ENCODE data around the gene KCNMA1.

The KCNMA1 gene

DNA sequence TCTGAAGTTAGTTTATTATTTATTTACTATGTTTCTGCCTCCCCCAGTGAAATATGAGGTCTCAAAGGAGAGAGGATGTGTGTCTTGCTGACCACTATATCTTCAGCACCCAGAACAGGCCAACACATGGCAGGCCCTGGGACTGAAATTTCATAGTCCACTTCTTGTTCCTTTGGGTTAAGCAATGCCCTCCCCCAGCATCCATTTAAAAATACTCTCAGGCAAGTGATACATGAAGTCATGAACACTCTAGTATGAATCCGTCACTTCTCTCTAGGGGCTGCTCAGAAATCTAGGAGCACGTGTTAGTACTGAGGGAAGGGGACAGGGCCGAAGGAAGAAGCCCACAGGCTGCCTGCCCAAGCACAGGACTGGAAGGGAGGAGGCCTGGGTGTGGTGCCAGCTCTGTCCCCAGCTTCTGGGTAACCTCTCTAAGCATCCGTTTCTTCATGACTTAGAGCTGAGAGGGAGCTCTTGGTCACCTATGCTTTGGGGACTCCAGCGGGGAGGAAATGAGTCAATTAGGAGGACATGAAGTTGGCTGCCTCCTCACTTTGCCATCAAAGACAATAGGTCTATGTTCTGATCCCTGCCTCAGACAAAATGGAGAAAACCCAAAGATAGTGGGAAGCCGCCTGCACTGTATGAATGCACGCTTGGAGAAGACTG, 119.2 kb downstream of the KCNMA1 start:
- FAIRE-seq, result no peak
- TF ChIP-seq, protein P1, sequence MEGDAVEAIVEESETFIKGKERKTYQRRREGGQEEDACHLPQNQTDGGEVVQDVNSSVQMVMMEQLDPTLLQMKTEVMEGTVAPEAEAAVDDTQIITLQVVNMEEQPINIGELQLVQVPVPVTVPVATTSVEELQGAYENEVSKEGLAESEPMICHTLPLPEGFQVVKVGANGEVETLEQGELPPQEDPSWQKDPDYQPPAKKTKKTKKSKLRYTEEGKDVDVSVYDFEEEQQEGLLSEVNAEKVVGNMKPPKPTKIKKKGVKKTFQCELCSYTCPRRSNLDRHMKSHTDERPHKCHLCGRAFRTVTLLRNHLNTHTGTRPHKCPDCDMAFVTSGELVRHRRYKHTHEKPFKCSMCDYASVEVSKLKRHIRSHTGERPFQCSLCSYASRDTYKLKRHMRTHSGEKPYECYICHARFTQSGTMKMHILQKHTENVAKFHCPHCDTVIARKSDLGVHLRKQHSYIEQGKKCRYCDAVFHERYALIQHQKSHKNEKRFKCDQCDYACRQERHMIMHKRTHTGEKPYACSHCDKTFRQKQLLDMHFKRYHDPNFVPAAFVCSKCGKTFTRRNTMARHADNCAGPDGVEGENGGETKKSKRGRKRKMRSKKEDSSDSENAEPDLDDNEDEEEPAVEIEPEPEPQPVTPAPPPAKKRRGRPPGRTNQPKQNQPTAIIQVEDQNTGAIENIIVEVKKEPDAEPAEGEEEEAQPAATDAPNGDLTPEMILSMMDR (IDR thresholded peaks at IDR 0.05; ENCODE audit: insufficient read depth, missing control alignments), result no peak
- DNase-seq (ENCODE audit: insufficient read length, low spot score), result no peak

- no peak for DNase-seq (ENCODE audit: insufficient read length, low spot score)
- TF ChIP-seq, protein P1 (IDR thresholded peaks at IDR 0.05; ENCODE audit: insufficient read depth, missing control alignments), result no peak
- no peak for FAIRE-seq
These were observed 121.0 kb downstream of the KCNMA1 start for GRCh38 chr10:77516575-77516974.

DNA sequence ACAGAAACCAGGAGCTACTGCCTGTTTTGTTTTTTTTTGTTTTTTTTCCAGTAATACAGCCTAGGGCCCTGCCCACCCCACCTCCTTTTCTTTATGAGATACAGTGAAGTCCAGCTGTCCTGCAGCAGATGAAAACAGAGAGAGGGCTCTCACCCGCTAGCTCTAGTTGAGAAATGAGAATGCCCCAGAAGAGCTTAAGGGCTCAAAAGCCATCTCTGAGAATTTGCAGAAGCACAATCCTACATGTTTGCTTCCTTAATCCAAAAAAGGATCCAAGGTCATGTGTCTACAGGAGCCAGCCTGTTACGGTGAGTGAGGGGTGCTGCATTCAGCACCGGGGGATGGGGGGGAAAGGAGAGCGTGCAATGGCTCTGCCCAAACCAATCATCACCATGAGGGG, 122.7 kb downstream of the KCNMA1 start:
- FAIRE-seq (no peak), DNase-seq (ENCODE audit: insufficient read length, low spot score) (no peak)
- TF ChIP-seq, protein P1 (IDR thresholded peaks at IDR 0.05; ENCODE audit: insufficient read depth, missing control alignments), result no peak

GRCh38 chr10:77513781-77514331, 123.8 kb downstream of the KCNMA1 start:
- no peak for FAIRE-seq
- TF ChIP-seq, protein P1 (IDR thresholded peaks at IDR 0.05; ENCODE audit: insufficient read depth, missing control alignments), result no peak
- no peak for DNase-seq (ENCODE audit: insufficient read length, low spot score)

DNA sequence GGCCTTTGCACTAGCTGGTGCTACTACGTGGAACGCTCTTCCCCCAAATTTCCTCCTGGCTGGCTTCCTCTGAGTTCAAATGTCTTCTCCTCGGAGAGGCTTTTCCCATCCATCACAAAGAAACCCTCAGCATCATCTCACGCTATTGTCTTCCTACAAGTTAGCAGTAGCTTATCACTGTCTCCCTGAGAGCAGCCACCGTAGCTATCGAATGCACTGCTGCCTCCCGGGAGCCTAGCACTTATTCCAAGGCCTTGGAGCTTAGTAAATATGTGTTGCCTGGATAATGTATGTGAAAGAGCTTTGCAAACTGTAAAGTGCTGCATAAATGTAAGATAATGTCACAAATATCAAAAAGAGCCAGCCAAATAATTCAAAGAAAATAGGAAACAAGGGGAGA, 124.4 kb downstream of the KCNMA1 start:
- TF ChIP-seq, protein P1 (IDR thresholded peaks at IDR 0.05; ENCODE audit: insufficient read depth, missing control alignments), result no peak
- no peak for FAIRE-seq
- DNase-seq (ENCODE audit: insufficient read length, low spot score), result no peak

GRCh38 chr10:77512219-77512578, 125.4 kb downstream of the KCNMA1 start:
- DNase-seq (ENCODE audit: insufficient read length, low spot score), result no peak
- no peak for FAIRE-seq
- TF ChIP-seq, protein P1 (IDR thresholded peaks at IDR 0.05; ENCODE audit: insufficient read depth, missing control alignments), result no peak

GRCh38 chr10:77511498-77512218, 126.0 kb downstream of the KCNMA1 start:
- FAIRE-seq (no peak), DNase-seq (ENCODE audit: insufficient read length, low spot score) (no peak)
- TF ChIP-seq, protein P1 (IDR thresholded peaks at IDR 0.05; ENCODE audit: insufficient read depth, missing control alignments), result no peak

All from D721Med (cell line).